Activated T-cell treated with anti-CD3 and anti-CD28 coated beads, Interleukin-2, amount 50 U/mL, for 24 hours (primary cell): ENCODE results near the gene NOP56.
"Not testable (repeated sequence)": the region's sequence is repeated elsewhere in the genome, so short reads cannot be mapped to it uniquely, and the experiment has no call there.

ENCODE experiments used
- DNase-seq: peaks from one replicate; pipeline ENCODE4 v3.0.0-alpha.2; 2020
- H3K27ac Mint-ChIP-seq: 2 replicates; pipeline ENCODE4 v1.8.0; 2020; ENCODE audit warnings: mild to moderate bottlenecking, mixed read lengths
- H3K27me3 Mint-ChIP-seq: 2 replicates; pipeline ENCODE4 v1.8.0; 2020; ENCODE audit warnings: mixed read lengths
- H3K36me3 Mint-ChIP-seq: 2 replicates; pipeline ENCODE4 v1.8.0; 2020; ENCODE audit warnings: low read depth, mixed read lengths
- H3K4me1 Mint-ChIP-seq: 2 replicates; pipeline ENCODE4 v1.8.0; 2020; ENCODE audit warnings: low read depth, mixed read lengths
- H3K4me3 Mint-ChIP-seq: 2 replicates; pipeline ENCODE4 v1.8.0; 2020; ENCODE audit warnings: mild to moderate bottlenecking, moderate library complexity, mixed read lengths
- H3K9me3 Mint-ChIP-seq: 2 replicates; pipeline ENCODE4 v1.8.0; 2020; ENCODE audit warnings: mixed read lengths

The NOP56 gene

DNA sequence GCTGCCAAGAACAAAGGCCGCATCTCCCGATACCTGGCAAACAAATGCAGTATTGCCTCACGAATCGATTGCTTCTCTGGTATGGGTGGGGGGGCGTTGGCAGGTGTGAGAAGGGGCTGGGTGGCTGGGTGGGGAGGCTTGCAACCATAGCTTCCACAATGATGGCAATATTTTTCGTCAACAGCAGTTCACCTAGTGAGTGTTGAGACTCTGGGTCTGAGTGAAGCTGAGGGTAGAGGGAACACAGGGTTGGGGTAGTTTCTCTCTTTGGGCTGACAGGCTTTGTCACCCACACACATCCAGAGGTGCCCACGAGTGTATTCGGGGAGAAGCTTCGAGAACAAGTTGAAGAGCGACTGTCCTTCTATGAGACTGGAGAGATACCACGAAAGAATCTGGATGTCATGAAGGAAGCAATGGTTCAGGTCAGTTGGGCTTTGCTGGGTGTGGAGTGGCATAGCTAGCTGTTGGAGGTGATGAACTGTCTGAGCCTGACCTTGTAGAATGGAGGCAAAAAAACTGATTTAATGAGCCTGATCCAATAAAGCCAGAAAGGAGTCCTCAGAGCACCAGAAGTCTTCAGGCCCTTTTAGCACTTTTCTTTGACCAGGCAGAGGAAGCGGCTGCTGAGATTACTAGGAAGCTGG, 4.2 kb downstream of the NOP56 start:
- Mint-ChIP-seq H3K9me3 (no peaks in the 10 kb centered on the region), H3K4me1 (peaks cover 41% of the 10 kb centered on the region), H3K36me3 (peaks cover 92% of the 10 kb centered on the region), H3K27me3 (no peaks in the 10 kb centered on the region), H3K4me3 (peak overlapping the region; percentile 91), H3K27ac (peak overlapping the region; percentile 96)
- no peak for DNase-seq

- Mint-ChIP-seq H3K4me1 (peaks cover 46% of the 10 kb centered on the region), H3K36me3 (peaks cover 96% of the 10 kb centered on the region)
Measured at GRCh38 chr20:2657241-2657640, 4.8 kb downstream of the NOP56 start.

GRCh38 chr20:2657674-2658073, 5.2 kb downstream of the NOP56 start:
- Mint-ChIP-seq H3K36me3 (peaks cover 97% of the 10 kb centered on the region), H3K27ac (peak overlapping the region; percentile 96), H3K4me1 (peaks cover 48% of the 10 kb centered on the region), H3K27me3 (no peaks in the 10 kb centered on the region), H3K4me3 (peak overlapping the region; percentile 91), H3K9me3 (no peaks in the 10 kb centered on the region)
- no peak for DNase-seq

More at GRCh38 chr20:2657241-2657640, 4.8 kb downstream of the NOP56 start:
- H3K27ac Mint-ChIP-seq, result peak overlapping the region; percentile 96
- H3K27me3 Mint-ChIP-seq, result no peaks in the 10 kb centered on the region
- no peak for DNase-seq
- no peaks in the 10 kb centered on the region for H3K9me3 Mint-ChIP-seq
- H3K4me3 Mint-ChIP-seq, result peak overlapping the region; percentile 91

DNA sequence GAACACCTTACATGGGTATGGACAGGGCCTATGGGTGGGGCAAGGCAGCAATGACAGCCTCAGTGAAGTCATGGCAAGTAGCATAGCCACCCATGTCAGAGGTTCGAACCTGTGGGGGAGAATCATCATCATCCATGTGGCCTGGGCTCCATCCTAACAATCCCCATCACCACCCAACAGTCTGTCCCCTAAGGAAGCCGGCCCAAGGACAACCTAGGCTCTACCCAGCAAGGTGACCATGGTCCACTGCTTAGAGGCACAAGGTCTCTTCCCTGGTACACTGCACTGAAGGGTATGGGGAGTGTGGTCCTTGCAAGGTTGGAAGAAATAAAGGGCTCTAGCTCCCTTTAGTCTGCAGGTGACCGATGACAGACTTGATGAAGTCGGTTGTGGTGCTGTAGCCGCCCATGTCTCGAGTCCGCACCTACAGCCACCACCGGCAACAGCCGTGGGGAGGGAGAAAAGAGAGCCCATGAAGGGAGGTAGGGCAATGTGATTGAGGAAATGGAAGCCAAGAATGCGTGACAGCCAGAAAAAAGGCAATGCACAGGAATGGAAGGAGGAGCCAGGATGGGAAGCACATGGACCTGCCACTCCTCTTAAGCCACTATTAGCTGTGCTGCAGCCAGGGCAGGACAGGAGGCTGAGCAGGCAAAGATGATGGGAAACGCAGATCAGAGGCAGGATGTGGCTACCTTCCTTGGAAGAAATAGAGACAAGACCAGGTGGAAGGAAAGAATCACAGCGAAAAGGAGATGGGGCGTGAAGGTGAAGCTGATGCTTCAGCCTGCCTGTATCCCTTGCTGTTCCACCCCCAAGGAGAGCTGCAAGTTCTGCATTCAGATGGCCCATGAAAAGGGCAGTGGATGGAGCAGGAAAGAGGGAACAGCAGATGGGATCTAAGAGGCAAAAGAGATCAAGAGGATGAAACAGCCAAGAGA, 6.3 kb downstream of the NOP56 start:
- Mint-ChIP-seq H3K4me3 (peak overlapping the region; percentile 39), H3K27ac (peak overlapping the region; percentile 96), H3K36me3 (peaks cover 96% of the 10 kb centered on the region), H3K27me3 (no peaks in the 10 kb centered on the region), H3K4me1 (peaks cover 55% of the 10 kb centered on the region), H3K9me3 (no peaks in the 10 kb centered on the region)
- peak; percentile 58 for DNase-seq

DNA sequence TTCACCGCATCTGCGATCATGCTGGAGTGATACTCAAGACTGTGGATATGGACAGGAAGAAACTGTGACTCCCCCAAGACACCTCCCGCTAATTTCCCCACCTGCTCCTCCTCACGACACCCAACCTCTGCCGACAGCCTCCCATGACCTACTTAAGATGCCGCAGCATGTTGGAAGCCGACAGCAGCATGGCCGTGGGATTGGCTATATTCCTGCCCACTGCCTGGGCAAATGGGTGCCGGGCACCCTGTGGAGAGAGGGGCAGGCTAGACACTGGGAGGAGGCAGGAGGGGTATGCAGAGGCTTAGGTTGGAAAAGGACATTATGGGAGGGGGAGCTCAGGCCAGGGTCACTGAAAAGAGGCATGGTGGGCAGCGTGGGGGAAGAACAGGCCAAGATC, 7.1 kb downstream of the NOP56 start:
- H3K4me3 Mint-ChIP-seq, result peak overlapping the region; percentile 6
- peaks cover 54% of the 10 kb centered on the region for H3K4me1 Mint-ChIP-seq
- DNase-seq, result peak; percentile 40
- no peaks in the 10 kb centered on the region for H3K27me3 Mint-ChIP-seq
- peak overlapping the region; percentile 96 for H3K27ac Mint-ChIP-seq
- no peaks in the 10 kb centered on the region for H3K9me3 Mint-ChIP-seq
- peaks cover 93% of the 10 kb centered on the region for H3K36me3 Mint-ChIP-seq

DNA sequence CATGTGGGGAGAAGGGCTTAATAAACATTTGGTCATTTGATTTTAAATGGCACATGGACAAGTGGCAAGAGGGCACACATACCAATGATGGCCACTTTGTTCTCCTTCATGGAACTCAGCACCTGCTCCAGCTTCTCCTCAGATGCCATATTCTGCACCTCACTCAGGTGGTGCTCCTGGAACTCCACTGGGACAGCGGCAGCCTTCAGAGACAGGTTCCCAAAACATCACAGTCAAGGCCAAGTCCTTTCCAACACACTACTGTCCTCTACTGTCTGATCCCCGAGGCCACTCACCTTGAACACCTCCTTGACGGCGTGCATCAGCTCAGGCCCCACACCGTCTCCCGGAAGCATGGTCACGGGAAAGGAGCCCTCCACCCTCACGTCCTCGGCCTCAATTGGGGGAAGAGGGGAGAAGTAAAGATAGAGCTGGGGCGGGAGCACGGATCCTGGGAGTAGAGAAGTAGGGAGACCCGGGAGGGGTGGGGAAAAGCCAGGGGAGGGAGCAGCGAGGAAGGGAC, 11.0 kb downstream of the NOP56 start:
- Mint-ChIP-seq H3K36me3 (peaks cover 54% of the 10 kb centered on the region), H3K27ac (peak overlapping the region; percentile 97), H3K4me3 (peak overlapping the region; percentile 94), H3K9me3 (no peaks in the 10 kb centered on the region), H3K27me3 (no peaks in the 10 kb centered on the region), H3K4me1 (peaks cover 28% of the 10 kb centered on the region)
- DNase-seq, result no peak

DNA sequence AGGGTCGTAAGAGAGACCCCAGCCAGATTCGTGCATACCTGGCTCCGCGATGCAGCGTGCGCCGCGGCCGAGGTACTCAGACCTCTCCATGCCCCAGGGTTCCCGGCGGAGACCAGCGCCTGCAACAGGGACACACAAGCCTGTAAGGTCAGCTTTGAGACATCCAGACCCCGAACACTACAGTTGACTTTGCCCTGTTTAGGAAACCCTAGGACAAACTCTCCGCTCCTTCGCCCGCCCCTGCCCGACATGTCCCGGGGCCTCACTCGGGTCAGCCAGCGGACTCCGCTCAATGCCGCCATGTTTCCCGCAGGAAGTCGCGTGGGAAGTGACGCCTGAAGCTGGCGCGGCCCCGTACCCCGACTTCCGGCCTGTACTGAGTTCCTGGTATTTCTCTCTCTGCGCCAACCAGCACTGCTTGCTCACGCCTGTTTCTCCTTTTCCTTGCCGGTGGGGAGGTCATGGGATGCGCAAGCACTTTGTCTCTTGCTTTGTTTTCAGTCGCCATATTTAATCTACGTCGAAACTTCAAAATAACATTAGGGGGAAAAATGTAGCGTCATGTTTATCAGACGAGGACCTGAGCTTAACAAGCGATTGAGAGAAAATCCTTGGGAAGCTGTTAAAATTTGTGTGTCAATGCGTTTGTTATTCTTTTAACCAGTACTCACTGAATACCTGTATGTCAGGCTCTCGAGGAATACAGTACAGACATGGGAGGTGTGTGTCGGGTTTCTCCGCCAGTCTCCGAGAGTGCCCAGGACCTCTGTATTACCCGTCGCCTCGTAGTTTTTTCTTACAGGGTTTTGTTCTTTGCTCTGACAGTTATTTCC, 11.7 kb downstream of the NOP56 start, which contains the start of gene IDH3B:
Gene IDH3B (minus strand): TSS at position 330 of the 833 bp plus-strand sequence. CDS start 28 bp downstream, at position 302.
- peak; percentile 94 for DNase-seq
- H3K4me3 Mint-ChIP-seq, result peak within 1 kb of the TSS; percentile 94
- H3K27me3 Mint-ChIP-seq, result no peaks in the 10 kb centered on the region
- H3K27ac Mint-ChIP-seq, result peak within 1 kb of the TSS; percentile 97
- H3K4me1 Mint-ChIP-seq, result peaks cover 28% of the 10 kb centered on the region
- H3K36me3 Mint-ChIP-seq, result peaks cover 47% of the 10 kb centered on the region
- H3K9me3 Mint-ChIP-seq, result no peaks in the 10 kb centered on the region

DNA sequence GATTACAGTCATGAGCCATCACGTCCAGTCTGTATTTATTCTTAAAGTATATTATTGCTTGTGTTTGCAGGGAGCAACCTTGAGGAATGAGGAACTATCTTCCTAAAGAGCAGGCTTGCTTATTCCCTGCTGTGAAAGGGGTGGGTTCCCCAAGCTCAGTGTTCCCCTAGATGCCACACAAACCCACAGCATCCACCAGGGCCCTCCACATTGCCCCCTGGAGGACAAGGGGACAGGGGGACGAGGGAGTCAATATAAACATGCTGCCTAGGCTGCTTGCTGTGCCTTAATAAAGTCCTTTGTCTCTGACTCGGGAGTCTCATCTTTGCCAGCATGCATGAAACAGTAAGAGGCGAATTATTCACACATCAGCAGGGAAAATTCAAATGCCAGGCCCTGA, 19.5 kb downstream of the NOP56 start:
- Mint-ChIP-seq H3K36me3 (no peaks in the 10 kb centered on the region), H3K4me3 (no peak overlapping the region), H3K27me3 (no peaks in the 10 kb centered on the region), H3K4me1 (no peaks in the 10 kb centered on the region), H3K9me3 (no peaks in the 10 kb centered on the region), H3K27ac (no peak overlapping the region)
- no peak for DNase-seq

DNA sequence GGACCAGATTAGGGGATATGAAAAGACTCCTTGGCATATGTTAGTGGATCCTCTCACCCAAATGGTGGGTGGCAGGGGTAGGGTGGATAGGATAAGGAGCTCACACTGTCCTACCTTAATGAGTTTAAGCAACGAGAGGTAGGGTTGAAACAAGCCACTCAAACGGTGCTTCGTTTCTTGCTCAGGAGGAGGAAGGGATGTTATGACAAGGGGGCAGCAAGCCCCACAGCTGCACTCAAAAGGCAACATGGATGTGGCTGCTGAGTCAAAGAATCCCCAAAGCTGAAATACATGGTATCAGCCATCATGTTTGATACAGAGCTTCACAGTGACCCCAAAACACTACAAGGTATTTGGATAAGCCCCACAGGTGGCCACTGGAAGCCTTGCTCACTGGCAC, 20.0 kb downstream of the NOP56 start:
- no peak for DNase-seq
- Mint-ChIP-seq H3K27me3 (no peaks in the 10 kb centered on the region), H3K4me1 (no peaks in the 10 kb centered on the region), H3K4me3 (no peak overlapping the region), H3K36me3 (no peaks in the 10 kb centered on the region), H3K27ac (no peak overlapping the region), H3K9me3 (no peaks in the 10 kb centered on the region)

- Mint-ChIP-seq H3K27me3 (no peaks in the 10 kb centered on the region), H3K4me1 (no peaks in the 10 kb centered on the region), H3K4me3 (no peak overlapping the region), H3K36me3 (no peaks in the 10 kb centered on the region), H3K9me3 (no peaks in the 10 kb centered on the region), H3K27ac (no peak overlapping the region)
- no peak for DNase-seq
Measured at GRCh38 chr20:2673453-2673852, 21.0 kb downstream of the NOP56 start.

DNA sequence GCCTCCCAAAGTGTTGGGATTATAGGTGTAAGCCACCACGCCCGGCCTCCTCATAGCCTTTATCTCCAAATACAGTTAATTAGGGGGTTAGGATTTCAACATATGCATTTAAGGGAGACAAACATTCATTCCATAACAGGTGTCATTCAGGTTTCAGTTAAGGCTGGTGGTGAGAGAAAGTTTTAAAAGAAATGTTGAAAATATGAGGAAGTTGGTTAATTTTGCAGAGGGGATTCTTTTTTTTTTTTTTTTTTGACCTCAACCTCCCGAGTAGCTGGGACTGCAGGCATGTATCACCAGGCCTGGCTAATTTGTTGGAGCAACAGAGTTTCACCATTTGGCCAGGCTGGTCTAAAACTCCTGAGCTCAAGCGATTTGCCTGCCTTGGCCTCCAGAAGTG, 27.6 kb downstream of the NOP56 start:
- Mint-ChIP-seq H3K27me3 (peaks cover 26% of the 10 kb centered on the region), H3K4me3 (no peak overlapping the region), H3K4me1 (no peaks in the 10 kb centered on the region), H3K27ac (no peak overlapping the region), H3K36me3 (no peaks in the 10 kb centered on the region), H3K9me3 (no peaks in the 10 kb centered on the region)
- DNase-seq, result no peak

- not testable (repeated sequence) for H3K27ac Mint-ChIP-seq, H3K4me1 Mint-ChIP-seq, H3K9me3 Mint-ChIP-seq, DNase-seq, H3K36me3 Mint-ChIP-seq, H3K4me3 Mint-ChIP-seq
- H3K27me3 Mint-ChIP-seq, result peaks cover 26% of the 10 kb centered on the region
Measured at GRCh38 chr20:2682040-2682439, 29.6 kb downstream of the NOP56 start.

DNA sequence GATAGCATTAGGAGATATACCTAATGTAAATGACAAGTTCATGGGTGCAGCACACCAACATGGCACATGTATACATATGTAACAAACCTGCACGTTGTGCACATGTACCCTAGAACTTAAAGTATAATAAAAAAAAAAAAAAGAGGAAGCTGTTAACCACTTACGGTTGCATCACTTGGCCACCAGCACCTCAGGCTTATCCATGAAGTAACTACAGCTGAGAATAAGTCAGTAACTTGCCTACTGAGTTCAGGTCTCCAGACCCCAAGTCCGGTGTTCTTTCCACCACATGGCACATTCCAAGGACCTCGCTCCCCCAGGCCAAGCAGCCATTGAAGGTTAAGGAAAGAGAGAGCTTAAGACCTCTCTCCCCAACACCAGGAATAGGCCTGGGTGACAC, 32.4 kb downstream of the NOP56 start:
- Mint-ChIP-seq H3K27me3 (peaks cover 23% of the 10 kb centered on the region), H3K4me1 (peaks cover 11% of the 10 kb centered on the region)
- not testable (repeated sequence) for DNase-seq, H3K4me3 Mint-ChIP-seq, H3K9me3 Mint-ChIP-seq, H3K36me3 Mint-ChIP-seq, H3K27ac Mint-ChIP-seq

GRCh38 chr20:2687514-2687913, 35.1 kb downstream of the NOP56 start:
- H3K27ac Mint-ChIP-seq, result no peak overlapping the region
- H3K4me1 Mint-ChIP-seq, result peaks cover 20% of the 10 kb centered on the region
- DNase-seq, result no peak
- H3K36me3 Mint-ChIP-seq, result no peaks in the 10 kb centered on the region
- H3K4me3 Mint-ChIP-seq, result no peak overlapping the region
- peaks cover 26% of the 10 kb centered on the region for H3K27me3 Mint-ChIP-seq
- no peaks in the 10 kb centered on the region for H3K9me3 Mint-ChIP-seq
